Activated T-helper 1 cell treated with anti-CD3 and anti-CD28 coated beads, Interleukin-12 subunit alpha, Interleukin-12 subunit beta, Interleukin-2, Interleukin-4 antibody, amounts not matched to agents 30 ng/mL and 10 ng/mL and 1 ng/mL, durations not matched to agents 14 hours and 24 hours and 36 hours (primary cell): Measurements from ENCODE around the gene PTPRU. TPM values are rescaled to one million over a fixed set of nuclear protein-coding genes. Genes with fewer than 3 reads are reported as not detected.

Experiments used
- DNase-seq: peaks from one replicate; pipeline ENCODE4 v3.0.0; 2021; ENCODE audit warnings: low spot score
- H3K27ac Mint-ChIP-seq: one replicate; pipeline ENCODE4 v1.8.0; 2021; ENCODE audit warnings: mild to moderate bottlenecking, mixed read lengths
- H3K27me3 Mint-ChIP-seq: one replicate; pipeline ENCODE4 v1.8.0; 2022; ENCODE audit warnings: mild to moderate bottlenecking, moderate library complexity, mixed read lengths; ENCODE audit not compliant: insufficient read depth
- H3K36me3 Mint-ChIP-seq: one replicate; pipeline ENCODE4 v1.8.0; 2021; ENCODE audit warnings: low read depth, mixed read lengths
- H3K4me1 Mint-ChIP-seq: one replicate; pipeline ENCODE4 v1.8.0; 2021; ENCODE audit warnings: low read depth, mixed read lengths
- H3K4me3 Mint-ChIP-seq: one replicate; pipeline ENCODE4 v1.8.0; 2021; ENCODE audit warnings: mild to moderate bottlenecking, moderate library complexity, mixed read lengths
- H3K9me3 Mint-ChIP-seq: one replicate; pipeline ENCODE4 v1.8.0; 2021; ENCODE audit warnings: mixed read lengths
- intact Hi-C: fragments of 100-400 bp; cut with micrococcal nuclease; formaldehyde crosslinking; loops from one replicate; pipeline ENCODE4 v1.15.1; 2024
- total RNA-seq: library from RNA; stranded (reverse); gene quantifications from 2 replicates; pipeline ENCODE4 v1.2.3, GENCODE V29; 2022

The PTPRU gene
- total RNA-seq, 1 donor from 2014 or later = 0.67 TPM

- DNase-seq = no peak
- H3K9me3 Mint-ChIP-seq = no peaks in the 10 kb centered on the region
- intact Hi-C loops = no loop called here
Observed at GRCh38 chr1:29251164-29252124, 15.1 kb downstream of the PTPRU start.

GRCh38 chr1:29253180-29253579 lies 16.9 kb downstream of the PTPRU start:
- intact Hi-C loops = no loop called here
- no peaks in the 10 kb centered on the region for H3K9me3 Mint-ChIP-seq
- peaks cover 14% of the 10 kb centered on the region for H3K27me3 Mint-ChIP-seq
- H3K4me3 Mint-ChIP-seq = no peak overlapping the region
- H3K36me3 Mint-ChIP-seq = no peaks in the 10 kb centered on the region
- no peaks in the 10 kb centered on the region for H3K4me1 Mint-ChIP-seq
- H3K27ac Mint-ChIP-seq = no peak overlapping the region
- DNase-seq = no peak

More at GRCh38 chr1:29251164-29252124, 15.1 kb downstream of the PTPRU start:
- no peaks in the 10 kb centered on the region for H3K4me1 Mint-ChIP-seq
- H3K27me3 Mint-ChIP-seq = peaks cover 3% of the 10 kb centered on the region
- H3K27ac Mint-ChIP-seq = no peak overlapping the region
- H3K4me3 Mint-ChIP-seq = no peak overlapping the region
- H3K36me3 Mint-ChIP-seq = no peaks in the 10 kb centered on the region

DNA sequence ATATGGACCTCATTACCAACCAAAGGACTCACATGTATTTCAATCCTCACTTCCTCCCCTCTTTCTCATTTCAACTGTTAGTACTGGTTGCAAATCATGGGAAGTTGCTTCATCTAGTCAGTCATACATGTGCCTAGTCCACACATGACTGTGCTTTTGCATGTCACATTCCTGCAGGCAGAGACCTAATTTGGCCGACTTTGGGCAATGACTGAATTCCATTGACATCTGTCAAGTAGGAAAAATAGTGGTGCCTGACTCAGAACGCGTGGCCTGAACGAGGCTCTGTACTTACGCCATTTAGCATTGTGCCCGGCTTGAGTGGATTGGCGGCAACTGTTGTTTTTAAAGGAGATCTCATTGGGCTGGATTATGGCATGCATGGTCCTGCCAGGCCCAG lies 18.0 kb downstream of the PTPRU start:
- Mint-ChIP-seq H3K27me3 (peaks cover 20% of the 10 kb centered on the region), H3K36me3 (no peaks in the 10 kb centered on the region), H3K27ac (no peak overlapping the region), H3K9me3 (no peaks in the 10 kb centered on the region), H3K4me1 (no peaks in the 10 kb centered on the region), H3K4me3 (no peak overlapping the region)
- DNase-seq = no peak
- intact Hi-C loops = no loop called here

DNA sequence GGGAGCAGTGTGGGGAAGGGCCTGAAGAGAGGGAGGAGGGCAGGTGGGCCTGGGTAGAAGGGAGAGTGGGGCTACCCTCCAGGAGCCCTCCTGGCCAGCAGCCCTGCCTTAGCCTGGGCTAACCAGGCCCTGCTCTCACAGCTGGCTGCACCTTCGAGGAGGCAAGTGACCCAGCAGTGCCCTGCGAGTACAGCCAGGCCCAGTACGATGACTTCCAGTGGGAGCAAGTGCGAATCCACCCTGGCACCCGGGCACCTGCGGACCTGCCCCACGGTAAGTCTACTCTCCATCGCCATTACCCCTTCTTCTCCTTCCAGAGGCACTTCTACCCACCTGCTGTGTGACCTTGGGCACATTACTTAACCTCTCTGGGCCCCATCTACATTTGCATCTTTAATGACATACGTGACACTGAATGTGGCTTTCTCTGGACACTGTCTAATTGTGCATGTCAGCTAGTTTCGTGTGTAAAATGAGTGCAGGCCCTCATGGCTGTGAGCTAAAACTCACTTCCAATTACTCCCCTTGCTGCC lies 18.9 kb downstream of the PTPRU start:
- Mint-ChIP-seq H3K36me3 (no peaks in the 10 kb centered on the region), H3K9me3 (no peaks in the 10 kb centered on the region), H3K27ac (no peak overlapping the region), H3K4me1 (no peaks in the 10 kb centered on the region), H3K4me3 (no peak overlapping the region), H3K27me3 (peaks cover 22% of the 10 kb centered on the region)
- no peak for DNase-seq
- intact Hi-C loops = no loop called here

- H3K4me1 Mint-ChIP-seq = no peaks in the 10 kb centered on the region
- no peaks in the 10 kb centered on the region for H3K9me3 Mint-ChIP-seq
- no peak for DNase-seq
- H3K27me3 Mint-ChIP-seq = peaks cover 33% of the 10 kb centered on the region
- H3K27ac Mint-ChIP-seq = no peak overlapping the region
- intact Hi-C loops = no loop called here
- no peak overlapping the region for H3K4me3 Mint-ChIP-seq
- H3K36me3 Mint-ChIP-seq = no peaks in the 10 kb centered on the region
Observed at GRCh38 chr1:29256394-29256793, 20.1 kb downstream of the PTPRU start.

- H3K9me3 Mint-ChIP-seq = no peaks in the 10 kb centered on the region
- H3K4me1 Mint-ChIP-seq = no peaks in the 10 kb centered on the region
- H3K36me3 Mint-ChIP-seq = no peaks in the 10 kb centered on the region
- DNase-seq = no peak
- no peak overlapping the region for H3K27ac Mint-ChIP-seq
- no peak overlapping the region for H3K4me3 Mint-ChIP-seq
- intact Hi-C loops = no loop called here
- peaks cover 41% of the 10 kb centered on the region for H3K27me3 Mint-ChIP-seq
Observed at GRCh38 chr1:29256979-29257804, 20.9 kb downstream of the PTPRU start.

- H3K27me3 Mint-ChIP-seq = peaks cover 42% of the 10 kb centered on the region
- intact Hi-C loops = no loop called here
- no peaks in the 10 kb centered on the region for H3K36me3 Mint-ChIP-seq
- H3K4me1 Mint-ChIP-seq = no peaks in the 10 kb centered on the region
- H3K9me3 Mint-ChIP-seq = no peaks in the 10 kb centered on the region
- H3K4me3 Mint-ChIP-seq = no peak overlapping the region
- no peak for DNase-seq
- no peak overlapping the region for H3K27ac Mint-ChIP-seq
Observed at GRCh38 chr1:29258189-29258975, 22.1 kb downstream of the PTPRU start.

DNA sequence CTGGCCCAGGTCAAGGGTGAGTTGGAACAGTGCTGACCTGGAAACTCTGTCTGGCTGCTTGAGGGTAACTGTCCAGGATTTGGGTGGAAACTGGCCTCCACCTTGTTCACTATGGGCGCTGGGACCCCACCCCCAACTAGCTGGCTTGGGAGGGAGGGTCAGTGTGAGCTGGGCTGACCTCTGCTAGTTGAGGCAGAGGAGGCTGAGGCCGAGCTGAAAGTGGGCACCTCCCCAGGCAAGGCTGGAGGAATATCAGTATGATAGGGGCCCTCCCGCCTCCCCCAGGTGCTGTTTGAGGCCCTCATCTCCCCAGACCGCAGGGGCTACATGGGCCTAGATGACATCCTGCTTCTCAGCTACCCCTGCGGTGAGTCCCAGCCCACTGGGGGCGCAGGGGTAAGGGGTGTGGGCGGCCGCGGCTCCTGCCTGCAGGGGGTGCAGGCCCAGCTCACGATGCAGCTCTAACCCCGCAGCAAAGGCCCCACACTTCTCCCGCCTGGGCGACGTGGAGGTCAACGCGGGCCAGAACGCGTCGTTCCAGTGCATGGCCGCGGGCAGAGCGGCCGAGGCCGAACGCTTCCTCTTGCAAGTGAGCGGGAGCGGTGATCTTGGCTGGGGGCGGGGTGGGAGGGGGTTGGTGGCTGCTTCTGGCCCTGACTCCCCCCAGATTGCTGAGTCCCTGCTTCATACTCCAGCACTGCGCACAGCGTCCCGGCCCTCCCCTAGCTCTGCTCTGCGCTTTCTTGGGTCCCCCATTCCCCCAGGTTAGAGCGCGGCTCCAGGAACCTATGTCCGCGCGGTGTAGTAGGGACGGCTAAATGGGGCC lies 22.9 kb downstream of the PTPRU start:
- Mint-ChIP-seq H3K9me3 (no peaks in the 10 kb centered on the region), H3K36me3 (no peaks in the 10 kb centered on the region), H3K4me3 (peak overlapping the region; percentile 42), H3K27ac (no peak overlapping the region), H3K4me1 (no peaks in the 10 kb centered on the region), H3K27me3 (peaks cover 44% of the 10 kb centered on the region)
- intact Hi-C loops = no loop called here
- DNase-seq = no peak

DNA sequence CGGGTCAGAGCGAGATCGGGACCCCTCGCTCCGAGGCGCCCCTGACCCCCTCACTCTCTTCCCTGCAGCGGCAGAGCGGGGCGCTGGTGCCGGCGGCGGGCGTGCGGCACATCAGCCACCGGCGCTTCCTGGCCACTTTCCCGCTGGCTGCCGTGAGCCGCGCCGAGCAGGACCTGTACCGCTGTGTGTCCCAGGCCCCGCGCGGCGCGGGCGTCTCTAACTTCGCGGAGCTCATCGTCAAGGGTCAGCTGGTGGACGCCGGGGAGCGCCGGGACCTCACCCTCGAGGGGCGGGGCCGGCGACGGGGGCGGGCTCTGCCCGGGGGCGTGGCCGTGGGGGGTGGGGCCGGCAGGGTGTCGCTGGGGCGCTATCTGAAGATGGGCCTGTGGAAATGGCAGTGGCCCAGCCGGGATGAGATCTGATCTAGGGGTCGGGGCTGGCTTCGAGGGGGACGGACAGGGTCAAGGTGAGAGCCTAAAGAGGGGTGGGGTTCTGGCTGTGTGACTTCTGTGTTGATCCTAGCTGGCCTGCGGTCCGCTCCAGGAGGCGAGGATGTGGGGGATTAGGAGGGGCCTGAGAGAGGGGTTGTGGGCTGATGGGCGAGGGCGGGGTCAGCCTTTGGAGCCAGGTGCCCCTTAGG lies 23.6 kb downstream of the PTPRU start:
- no peaks in the 10 kb centered on the region for H3K9me3 Mint-ChIP-seq
- H3K4me3 Mint-ChIP-seq = peak overlapping the region; percentile 64
- no peaks in the 10 kb centered on the region for H3K36me3 Mint-ChIP-seq
- DNase-seq = peak; percentile 16
- H3K27ac Mint-ChIP-seq = no peak overlapping the region
- intact Hi-C loops = no loop called here
- H3K4me1 Mint-ChIP-seq = no peaks in the 10 kb centered on the region
- H3K27me3 Mint-ChIP-seq = peaks cover 44% of the 10 kb centered on the region

- intact Hi-C loops = no loop called here
- no peak overlapping the region for H3K4me3 Mint-ChIP-seq
- H3K36me3 Mint-ChIP-seq = no peaks in the 10 kb centered on the region
- peaks cover 48% of the 10 kb centered on the region for H3K27me3 Mint-ChIP-seq
- no peaks in the 10 kb centered on the region for H3K9me3 Mint-ChIP-seq
- H3K27ac Mint-ChIP-seq = no peak overlapping the region
- no peaks in the 10 kb centered on the region for H3K4me1 Mint-ChIP-seq
- no peak for DNase-seq
Observed at GRCh38 chr1:29260531-29260930, 24.2 kb downstream of the PTPRU start.

GRCh38 chr1:29264773-29265389 lies 28.6 kb downstream of the PTPRU start:
- Mint-ChIP-seq H3K9me3 (no peaks in the 10 kb centered on the region), H3K27ac (no peak overlapping the region), H3K36me3 (no peaks in the 10 kb centered on the region), H3K4me3 (no peak overlapping the region), H3K27me3 (peaks cover 49% of the 10 kb centered on the region), H3K4me1 (no peaks in the 10 kb centered on the region)
- intact Hi-C loops = no loop called here
- no peak for DNase-seq
